ENCODE data around the gene GNA14.

The GNA14 gene

GRCh38 chr9:77516781-77517180 lies 131.3 kb downstream of the GNA14 start:
- FAIRE-seq (no peak), DNase-seq (ENCODE audit: insufficient read length, low spot score) (no peak)
- TF ChIP-seq CTCF (IDR thresholded peaks at IDR 0.05; ENCODE audit: insufficient read depth, missing control alignments) = no peak

GRCh38 chr9:77514886-77515711 lies 133.0 kb downstream of the GNA14 start:
- FAIRE-seq = no peak
- no peak for TF ChIP-seq CTCF (IDR thresholded peaks at IDR 0.05; ENCODE audit: insufficient read depth, missing control alignments)
- no peak for DNase-seq (ENCODE audit: insufficient read length, low spot score)

GRCh38 chr9:77513457-77513856 lies 134.7 kb downstream of the GNA14 start:
- FAIRE-seq = no peak
- DNase-seq (ENCODE audit: insufficient read length, low spot score) = no peak
- TF ChIP-seq CTCF (IDR thresholded peaks at IDR 0.05; ENCODE audit: insufficient read depth, missing control alignments) = no peak

GRCh38 chr9:77512876-77513275 lies 135.2 kb downstream of the GNA14 start:
- no peak for DNase-seq (ENCODE audit: insufficient read length, low spot score)
- no peak for TF ChIP-seq CTCF (IDR thresholded peaks at IDR 0.05; ENCODE audit: insufficient read depth, missing control alignments)
- no peak for FAIRE-seq

- DNase-seq (ENCODE audit: insufficient read length, low spot score) = no peak
- TF ChIP-seq CTCF (IDR thresholded peaks at IDR 0.05; ENCODE audit: insufficient read depth, missing control alignments) = no peak
- FAIRE-seq = no peak
Observed at GRCh38 chr9:77511525-77511924, 136.6 kb downstream of the GNA14 start.

- no peak for DNase-seq (ENCODE audit: insufficient read length, low spot score)
- FAIRE-seq = no peak
- no peak for TF ChIP-seq CTCF (IDR thresholded peaks at IDR 0.05; ENCODE audit: insufficient read depth, missing control alignments)
Observed at GRCh38 chr9:77510666-77511065, 137.5 kb downstream of the GNA14 start.

GRCh38 chr9:77508396-77508795 lies 139.7 kb downstream of the GNA14 start:
- no peak for DNase-seq (ENCODE audit: insufficient read length, low spot score)
- no peak for TF ChIP-seq CTCF (IDR thresholded peaks at IDR 0.05; ENCODE audit: insufficient read depth, missing control alignments)
- no peak for FAIRE-seq

Measured in D721Med (cell line).